CD14-positive monocyte (primary cell): ENCODE results near the gene EFNB3. TPM values are rescaled to one million over a fixed set of nuclear protein-coding genes. Genes with fewer than 3 reads are reported as not detected.

Experiments
- DNase-seq, 3 donors: peaks; one replicate each; pipeline ENCODE4 v3.0.0-alpha.2; 2011 to 2022
- H2AFZ ChIP-seq: 2 replicates; pipeline ENCODE4 v1.6.0; 2012; ENCODE audit warnings: mild to moderate bottlenecking, low read depth, low read length, inconsistent platforms; ENCODE audit not compliant: insufficient read depth, poor library complexity, severe bottlenecking
- H3K27ac ChIP-seq, 2 donors: 1 replicate in 1 of 2; 2 replicates in 1 of 2; pipeline ENCODE4 v1.5.1; 2012 to 2013; ENCODE audit warnings: low read length in 2 of 2, control low read depth in 1 of 2, inconsistent platforms in 1 of 2, low read depth in 1 of 2, mild to moderate bottlenecking in 1 of 2
- H3K27me3 ChIP-seq, 2 donors: one replicate each; pipeline versions ENCODE4 v1.6.0 to v1.6.1; 2011 to 2013; ENCODE audit warnings: low read length in 2 of 2; ENCODE audit not compliant: control insufficient read depth in 2 of 2, insufficient read depth in 2 of 2
- H3K36me3 ChIP-seq, 2 donors: replicated peaks in 1 of 2; 1 replicate in 1 of 2; 2 replicates in 1 of 2; pipeline versions ENCODE4 v1.5.1 to v1.6.1; 2012 to 2013; ENCODE audit warnings: low read length in 2 of 2, control low read depth in 1 of 2, inconsistent platforms in 1 of 2, mild to moderate bottlenecking in 1 of 2; ENCODE audit not compliant: insufficient read depth in 2 of 2, control insufficient read depth in 1 of 2
- H3K4me1 ChIP-seq, 2 donors: 1 replicate in 1 of 2; 2 replicates in 1 of 2; pipeline versions ENCODE4 v1.5.1 to v1.6.1; 2012 to 2013; ENCODE audit warnings: low read length in 2 of 2, control low read depth in 1 of 2, inconsistent platforms in 1 of 2, mild to moderate bottlenecking in 1 of 2, moderate library complexity in 1 of 2; ENCODE audit not compliant: insufficient read depth in 2 of 2, control insufficient read depth in 1 of 2
- H3K4me2 ChIP-seq: replicated peaks from 2 replicates; pipeline ENCODE3; 2012; ENCODE audit warnings: low read length, moderate library complexity, mild to moderate bottlenecking; ENCODE audit not compliant: poor library complexity, severe bottlenecking; ENCODE audit errors: extremely low read depth
- H3K4me3 ChIP-seq, 3 experiments: fragments of 200-600 bp in 1 of 3; sonication (generic) in 1 of 3; replicated peaks in 1 of 3; 1 replicate in 2 of 3; 2 replicates in 1 of 3; pipeline ENCODE4 v1.5.1; 2011 to 2013; ENCODE audit warnings: low read length in 3 of 3, mild to moderate bottlenecking in 3 of 3, control low read depth in 2 of 3, low read depth in 2 of 3, inconsistent platforms in 1 of 3, moderate library complexity in 1 of 3
- H3K79me2 ChIP-seq: 2 replicates; pipeline ENCODE4 v1.6.0; 2012; ENCODE audit warnings: mild to moderate bottlenecking, control low read depth, inconsistent platforms, low read length, moderate library complexity; ENCODE audit not compliant: insufficient read depth
- H3K9ac ChIP-seq: 2 replicates; pipeline ENCODE4 v1.6.0; 2017; ENCODE audit warnings: low read length, mild to moderate bottlenecking; ENCODE audit not compliant: insufficient read depth, poor library complexity, severe bottlenecking
- H3K9me3 ChIP-seq, 2 donors: replicated peaks in 1 of 2; 1 replicate in 1 of 2; 2 replicates in 1 of 2; pipeline versions ENCODE4 v1.5.1 to v1.6.1; 2012 to 2013; ENCODE audit warnings: low read length in 2 of 2, control low read depth in 1 of 2; ENCODE audit not compliant: control insufficient read depth in 1 of 2, insufficient read depth in 1 of 2
- H4K20me1 ChIP-seq: 2 replicates; pipeline ENCODE4 v1.6.0; 2012; ENCODE audit warnings: mild to moderate bottlenecking, low read length, control low read depth, moderate library complexity; ENCODE audit not compliant: insufficient read depth
- H3K27ac Mint-ChIP-seq, 7 donors: one replicate each; pipeline ENCODE4 v1.8.0; 2020; ENCODE audit warnings: mild to moderate bottlenecking in 7 of 7, mixed read lengths in 7 of 7, moderate library complexity in 6 of 7, inconsistent platforms in 2 of 7
- H3K27me3 Mint-ChIP-seq, 3 donors: one replicate each; pipeline ENCODE4 v1.8.0; 2021 to 2022; ENCODE audit warnings: low read depth in 3 of 3, mild to moderate bottlenecking in 3 of 3, mixed read lengths in 3 of 3, moderate library complexity in 3 of 3, inconsistent platforms in 1 of 3
- H3K36me3 Mint-ChIP-seq, 2 donors: one replicate each; pipeline ENCODE4 v1.8.0; 2020; ENCODE audit warnings: mixed read lengths in 2 of 2, inconsistent platforms in 1 of 2, mild to moderate bottlenecking in 1 of 2
- H3K4me1 Mint-ChIP-seq: one replicate; pipeline ENCODE4 v1.8.0; 2020; ENCODE audit warnings: mild to moderate bottlenecking, mixed read lengths
- H3K4me3 Mint-ChIP-seq, 2 donors: one replicate each; pipeline ENCODE4 v1.8.0; 2020; ENCODE audit warnings: mild to moderate bottlenecking in 2 of 2, mixed read lengths in 2 of 2, moderate library complexity in 1 of 2
- H3K9me3 Mint-ChIP-seq, 7 donors: one replicate each; pipeline ENCODE4 v1.8.0; 2020 to 2022; ENCODE audit warnings: mixed read lengths in 7 of 7, mild to moderate bottlenecking in 6 of 7, moderate library complexity in 6 of 7, inconsistent platforms in 2 of 7
- WGBS: methylation state at CpG from one replicate; pipeline ENCODE4 v1.1.5; 2013; ENCODE audit warnings: missing lambda C conversion rate; ENCODE audit not compliant: insufficient coverage; 5-methylcytosine and 5-hydroxymethylcytosine counted together
- intact Hi-C, 2 donors: fragments of 100-400 bp; cut with micrococcal nuclease; formaldehyde crosslinking; loops; one replicate each; pipeline versions ENCODE4 v1.15.0 to v1.15.1; 2023
- polyA plus RNA-seq, 3 donors: library from polyadenylated mRNA; depleted of rRNA in 1 of 3; unstranded in 2 of 3; stranded (reverse) in 1 of 3; fragments of 300-500 nt in 2 of 3; fragments of >200 nt in 1 of 3; fragmentation: Illumina TruSeq in 2 of 3; gene quantifications; 1 replicate in 2 of 3; 2 replicates in 1 of 3; pipeline ENCODE4 v1.2.3, GENCODE V29; 2012 to 2021
- TF ChIP-seq, protein P1 (sequence below): fragments of 200-600 bp; IDR thresholded peaks from one replicate; pipeline ENCODE4 v1.8.0; 2022; ENCODE audit warnings: antibody characterized with exemption, mild to moderate bottlenecking

The EFNB3 gene
- polyA plus RNA-seq, 3 donors, result 0.01 TPM; not detected in 2

GRCh38 chr17:7705269-7706255 is 560 bp downstream of the EFNB3 start:
- H3K36me3 ChIP-seq, result peaks cover 7 to 27% of the 10 kb centered on the region in 2 donors
- peak overlapping the region; percentile 34 for H3K4me2 ChIP-seq
- no peaks in the 10 kb centered on the region for H4K20me1 ChIP-seq
- peak in 1 of 3 donors; percentile 5 for DNase-seq
- WGBS, result 6% methylated on average over 48 of the region's 50 CpGs
- peaks cover 17% of the 10 kb centered on the region for H3K4me1 Mint-ChIP-seq
- peak overlapping the region in 2 of 7 donors; percentile 46 to 72 for H3K27ac Mint-ChIP-seq
- no peaks in the 10 kb centered on the region for H3K79me2 ChIP-seq
- peaks cover 5 to 17% of the 10 kb centered on the region in 2 donors for H3K4me1 ChIP-seq
- no peak overlapping the region for H3K9ac ChIP-seq
- no peak overlapping the region for H2AFZ ChIP-seq
- H3K27me3 ChIP-seq, result peaks cover 25 to 45% of the 10 kb centered on the region in 2 donors
- H3K27me3 Mint-ChIP-seq, result peaks cover 49 to 63% (median 49%) of the 10 kb centered on the region in 3 donors
- no peak overlapping the region for H3K4me3 ChIP-seq
- peaks cover 0 to 12% of the 10 kb centered on the region in 2 donors for H3K9me3 ChIP-seq
- intact Hi-C loops, result no loop called here
- H3K27ac ChIP-seq, result no peak overlapping the region
- TF ChIP-seq, protein P1, sequence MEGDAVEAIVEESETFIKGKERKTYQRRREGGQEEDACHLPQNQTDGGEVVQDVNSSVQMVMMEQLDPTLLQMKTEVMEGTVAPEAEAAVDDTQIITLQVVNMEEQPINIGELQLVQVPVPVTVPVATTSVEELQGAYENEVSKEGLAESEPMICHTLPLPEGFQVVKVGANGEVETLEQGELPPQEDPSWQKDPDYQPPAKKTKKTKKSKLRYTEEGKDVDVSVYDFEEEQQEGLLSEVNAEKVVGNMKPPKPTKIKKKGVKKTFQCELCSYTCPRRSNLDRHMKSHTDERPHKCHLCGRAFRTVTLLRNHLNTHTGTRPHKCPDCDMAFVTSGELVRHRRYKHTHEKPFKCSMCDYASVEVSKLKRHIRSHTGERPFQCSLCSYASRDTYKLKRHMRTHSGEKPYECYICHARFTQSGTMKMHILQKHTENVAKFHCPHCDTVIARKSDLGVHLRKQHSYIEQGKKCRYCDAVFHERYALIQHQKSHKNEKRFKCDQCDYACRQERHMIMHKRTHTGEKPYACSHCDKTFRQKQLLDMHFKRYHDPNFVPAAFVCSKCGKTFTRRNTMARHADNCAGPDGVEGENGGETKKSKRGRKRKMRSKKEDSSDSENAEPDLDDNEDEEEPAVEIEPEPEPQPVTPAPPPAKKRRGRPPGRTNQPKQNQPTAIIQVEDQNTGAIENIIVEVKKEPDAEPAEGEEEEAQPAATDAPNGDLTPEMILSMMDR, result no peak
- peaks cover 35 to 42% of the 10 kb centered on the region in 2 donors for H3K36me3 Mint-ChIP-seq
- peaks cover 0 to 14% (median 6%) of the 10 kb centered on the region in 7 donors for H3K9me3 Mint-ChIP-seq
- peak overlapping the region in 1 of 2 donors; percentile 70 for H3K4me3 Mint-ChIP-seq

- Histone ChIP-seq H3K27ac (no peak overlapping the region), H3K9ac (no peak overlapping the region), H3K4me2 (no peak overlapping the region), H3K9me3 (peaks cover 0 to 12% of the 10 kb centered on the region in 2 donors), H2AFZ (no peak overlapping the region), H4K20me1 (no peaks in the 10 kb centered on the region), H3K4me3 (no peak overlapping the region), H3K79me2 (no peaks in the 10 kb centered on the region), H3K27me3 (peaks cover 25 to 50% of the 10 kb centered on the region in 2 donors), H3K36me3 (peaks cover 2 to 16% of the 10 kb centered on the region in 2 donors), H3K4me1 (peaks cover 11 to 23% of the 10 kb centered on the region in 2 donors)
- Mint-ChIP-seq H3K27ac (no peak overlapping the region), H3K9me3 (peaks cover 0 to 18% (median 6%) of the 10 kb centered on the region in 7 donors), H3K4me3 (peak overlapping the region in 1 of 2 donors; percentile 70), H3K36me3 (peaks cover 27 to 29% of the 10 kb centered on the region in 2 donors), H3K27me3 (peaks cover 49 to 74% (median 54%) of the 10 kb centered on the region in 3 donors), H3K4me1 (peaks cover 27% of the 10 kb centered on the region)
- 86% methylated on average over 1 of the region's 3 CpGs for WGBS
- DNase-seq, result no peak
- TF ChIP-seq, protein P1, result no peak
- intact Hi-C loops, result no loop called here
Observed at GRCh38 chr17:7706631-7707354, 1.8 kb downstream of the EFNB3 start.
